Measurements from ENCODE around the gene WFIKKN2. TPM values are rescaled to one million over a fixed set of nuclear protein-coding genes. Genes with fewer than 3 reads are reported as not detected.

Gene WFIKKN2
- total RNA-seq, 1 experiment from 2014 or later, result not detected

- Histone ChIP-seq H3K4me3 (ENCODE audit: insufficient read depth, low read depth, low read length) (no peak overlapping the region), H3K36me3 (replicated peaks; ENCODE audit: control insufficient read depth, insufficient read depth, low read length) (no peaks in the 10 kb centered on the region), H3K27me3 (ENCODE audit: control insufficient read depth, insufficient read depth, low read length) (no peaks in the 10 kb centered on the region)
- DNase-seq, result no peak
Measured at GRCh38 chr17:50820651-50821050, 14.7 kb upstream of the WFIKKN2 start.

GRCh38 chr17:50822550-50822949 lies 12.8 kb upstream of the WFIKKN2 start:
- DNase-seq, result no peak

GRCh38 chr17:50824429-50824828 lies 11.0 kb upstream of the WFIKKN2 start:
- no peak for DNase-seq
- Histone ChIP-seq H3K4me3 (ENCODE audit: insufficient read depth, low read depth, low read length) (no peak overlapping the region), H3K36me3 (replicated peaks; ENCODE audit: control insufficient read depth, insufficient read depth, low read length) (no peaks in the 10 kb centered on the region)

More at GRCh38 chr17:50822550-50822949, 12.8 kb upstream of the WFIKKN2 start:
- no peak overlapping the region for H3K4me3 ChIP-seq (ENCODE audit: insufficient read depth, low read depth, low read length)
- H3K36me3 ChIP-seq (replicated peaks; ENCODE audit: control insufficient read depth, insufficient read depth, low read length), result no peaks in the 10 kb centered on the region
- H3K27me3 ChIP-seq (ENCODE audit: control insufficient read depth, insufficient read depth, low read length), result no peaks in the 10 kb centered on the region

GRCh38 chr17:50825188-50825587 lies 10.2 kb upstream of the WFIKKN2 start:
- Histone ChIP-seq H3K36me3 (replicated peaks; ENCODE audit: control insufficient read depth, insufficient read depth, low read length) (no peaks in the 10 kb centered on the region), H3K27me3 (ENCODE audit: control insufficient read depth, insufficient read depth, low read length) (no peaks in the 10 kb centered on the region), H3K4me3 (ENCODE audit: insufficient read depth, low read depth, low read length) (no peak overlapping the region)
- DNase-seq, result no peak

More at GRCh38 chr17:50824429-50824828, 11.0 kb upstream of the WFIKKN2 start:
- H3K27me3 ChIP-seq (ENCODE audit: control insufficient read depth, insufficient read depth, low read length), result no peaks in the 10 kb centered on the region

GRCh38 chr17:50828508-50829170 lies 6.7 kb upstream of the WFIKKN2 start:
- peak; percentile 29 for DNase-seq
- no peaks in the 10 kb centered on the region for H3K27me3 ChIP-seq (ENCODE audit: control insufficient read depth, insufficient read depth, low read length)
- H3K36me3 ChIP-seq (replicated peaks; ENCODE audit: control insufficient read depth, insufficient read depth, low read length), result no peaks in the 10 kb centered on the region
- H3K4me3 ChIP-seq (ENCODE audit: insufficient read depth, low read depth, low read length), result no peak overlapping the region

GRCh38 chr17:50829332-50829731 lies 6.1 kb upstream of the WFIKKN2 start:
- H3K27me3 ChIP-seq (ENCODE audit: control insufficient read depth, insufficient read depth, low read length), result no peaks in the 10 kb centered on the region
- DNase-seq, result peak; percentile 68
- H3K4me3 ChIP-seq (ENCODE audit: insufficient read depth, low read depth, low read length), result no peak overlapping the region
- H3K36me3 ChIP-seq (replicated peaks; ENCODE audit: control insufficient read depth, insufficient read depth, low read length), result no peaks in the 10 kb centered on the region

- no peak overlapping the region for H3K4me3 ChIP-seq (ENCODE audit: insufficient read depth, low read depth, low read length)
- no peaks in the 10 kb centered on the region for H3K27me3 ChIP-seq (ENCODE audit: control insufficient read depth, insufficient read depth, low read length)
- peak; percentile 39 for DNase-seq
- H3K36me3 ChIP-seq (replicated peaks; ENCODE audit: control insufficient read depth, insufficient read depth, low read length), result no peaks in the 10 kb centered on the region
Measured at GRCh38 chr17:50830352-50830751, 5.0 kb upstream of the WFIKKN2 start.

- DNase-seq, result peak; percentile 85
- Histone ChIP-seq H3K36me3 (replicated peaks; ENCODE audit: control insufficient read depth, insufficient read depth, low read length) (no peaks in the 10 kb centered on the region), H3K27me3 (ENCODE audit: control insufficient read depth, insufficient read depth, low read length) (no peaks in the 10 kb centered on the region), H3K4me3 (ENCODE audit: insufficient read depth, low read depth, low read length) (no peak overlapping the region)
Measured at GRCh38 chr17:50830994-50831393, 4.4 kb upstream of the WFIKKN2 start.

- Histone ChIP-seq H3K4me3 (ENCODE audit: insufficient read depth, low read depth, low read length) (no peak overlapping the region), H3K27me3 (ENCODE audit: control insufficient read depth, insufficient read depth, low read length) (no peaks in the 10 kb centered on the region), H3K36me3 (replicated peaks; ENCODE audit: control insufficient read depth, insufficient read depth, low read length) (no peaks in the 10 kb centered on the region)
- DNase-seq, result peak; percentile 81
Measured at GRCh38 chr17:50831471-50831928, 3.9 kb upstream of the WFIKKN2 start.

GRCh38 chr17:50832267-50832863 lies 3.0 kb upstream of the WFIKKN2 start:
- peak; percentile 43 for DNase-seq
- H3K27me3 ChIP-seq (ENCODE audit: control insufficient read depth, insufficient read depth, low read length), result no peaks in the 10 kb centered on the region
- H3K4me3 ChIP-seq (ENCODE audit: insufficient read depth, low read depth, low read length), result no peak overlapping the region
- H3K36me3 ChIP-seq (replicated peaks; ENCODE audit: control insufficient read depth, insufficient read depth, low read length), result no peaks in the 10 kb centered on the region

GRCh38 chr17:50832864-50833381 lies 2.5 kb upstream of the WFIKKN2 start:
- H3K4me3 ChIP-seq (ENCODE audit: insufficient read depth, low read depth, low read length), result no peak overlapping the region
- no peaks in the 10 kb centered on the region for H3K27me3 ChIP-seq (ENCODE audit: control insufficient read depth, insufficient read depth, low read length)
- H3K36me3 ChIP-seq (replicated peaks; ENCODE audit: control insufficient read depth, insufficient read depth, low read length), result no peaks in the 10 kb centered on the region
- peak; percentile 45 for DNase-seq

- H3K27me3 ChIP-seq (ENCODE audit: control insufficient read depth, insufficient read depth, low read length), result no peaks in the 10 kb centered on the region
- DNase-seq, result peak; percentile 51
- no peaks in the 10 kb centered on the region for H3K36me3 ChIP-seq (replicated peaks; ENCODE audit: control insufficient read depth, insufficient read depth, low read length)
- no peak overlapping the region for H3K4me3 ChIP-seq (ENCODE audit: insufficient read depth, low read depth, low read length)
Measured at GRCh38 chr17:50833510-50834428, 1.6 kb upstream of the WFIKKN2 start.

- Histone ChIP-seq H3K27me3 (ENCODE audit: control insufficient read depth, insufficient read depth, low read length) (no peaks in the 10 kb centered on the region), H3K4me3 (ENCODE audit: insufficient read depth, low read depth, low read length) (no peak overlapping the region), H3K36me3 (replicated peaks; ENCODE audit: control insufficient read depth, insufficient read depth, low read length) (no peaks in the 10 kb centered on the region)
- peak; percentile 75 for DNase-seq
Measured at GRCh38 chr17:50834429-50835300, 721 bp upstream of the WFIKKN2 start.

GRCh38 chr17:50836826-50837225 lies 1.4 kb downstream of the WFIKKN2 start:
- H3K4me3 ChIP-seq (ENCODE audit: insufficient read depth, low read depth, low read length), result no peak overlapping the region
- H3K27me3 ChIP-seq (ENCODE audit: control insufficient read depth, insufficient read depth, low read length), result no peaks in the 10 kb centered on the region
- no peak for DNase-seq
- no peaks in the 10 kb centered on the region for H3K36me3 ChIP-seq (replicated peaks; ENCODE audit: control insufficient read depth, insufficient read depth, low read length)

Data from H7 (cell line).